AG04449 (cell line): ENCODE data around the gene VAC14.
A peak's percentile ranks its signal among the peaks of the same experiment; 100 is the strongest.

Experiments used
- CTCF ChIA-PET: fragments of 350-600 bp; formaldehyde crosslinking; extraction: SDS; loops from one replicate; lab custom pipeline; 2021; ENCODE audit warnings: antibody characterized with exemption; lab: Yijun Ruan, JAX
- POLR2A ChIA-PET: fragments of 400-600, 350-600 bp; formaldehyde crosslinking; extraction: SDS; loops from one replicate; lab custom pipeline; 2020; ENCODE audit warnings: antibody characterized with exemption, inconsistent platforms; lab: Yijun Ruan, JAX
- DNase-seq: peaks from one replicate; pipeline ENCODE4 v3.0.0-alpha.2; 2010; ENCODE audit warnings: low read depth, low spot score
- H3K4me3 ChIP-seq: 2 replicates; pipeline ENCODE4 v1.5.1; 2011; ENCODE audit warnings: low read depth, mild to moderate bottlenecking, control low read depth, low read length
- TF ChIP-seq, protein P1 (sequence below): IDR thresholded peaks from one replicate; pipeline ENCODE4 v1.5.1; 2011; ENCODE audit warnings: mild to moderate bottlenecking, moderate library complexity, low read length, control low read depth, inconsistent platforms; ENCODE audit not compliant: insufficient read depth; ENCODE audit errors: missing control alignments

VAC14 gene

DNA sequence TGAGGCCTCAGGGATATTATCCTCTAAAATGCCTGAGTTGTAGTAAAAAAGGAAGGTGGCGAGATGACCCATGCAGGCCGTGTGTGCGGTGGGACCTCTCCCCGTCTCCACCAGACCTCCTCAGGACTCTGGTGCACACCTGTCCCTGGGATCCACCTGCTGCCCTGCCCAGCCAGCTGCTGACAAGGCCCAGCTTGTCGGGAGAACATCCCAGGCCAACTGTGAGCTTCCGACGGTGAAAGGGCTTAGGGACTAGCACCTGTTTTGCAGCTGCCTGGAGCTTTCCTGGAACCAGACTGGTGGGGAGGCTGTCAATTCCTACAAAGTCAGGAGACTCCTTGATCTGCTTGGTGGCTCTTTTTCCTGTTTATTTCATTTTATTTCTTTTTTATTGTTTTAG lies 143.0 kb downstream of the VAC14 start:
- no peak overlapping the region for H3K4me3 ChIP-seq
- no peak for DNase-seq
- TF ChIP-seq, protein P1, sequence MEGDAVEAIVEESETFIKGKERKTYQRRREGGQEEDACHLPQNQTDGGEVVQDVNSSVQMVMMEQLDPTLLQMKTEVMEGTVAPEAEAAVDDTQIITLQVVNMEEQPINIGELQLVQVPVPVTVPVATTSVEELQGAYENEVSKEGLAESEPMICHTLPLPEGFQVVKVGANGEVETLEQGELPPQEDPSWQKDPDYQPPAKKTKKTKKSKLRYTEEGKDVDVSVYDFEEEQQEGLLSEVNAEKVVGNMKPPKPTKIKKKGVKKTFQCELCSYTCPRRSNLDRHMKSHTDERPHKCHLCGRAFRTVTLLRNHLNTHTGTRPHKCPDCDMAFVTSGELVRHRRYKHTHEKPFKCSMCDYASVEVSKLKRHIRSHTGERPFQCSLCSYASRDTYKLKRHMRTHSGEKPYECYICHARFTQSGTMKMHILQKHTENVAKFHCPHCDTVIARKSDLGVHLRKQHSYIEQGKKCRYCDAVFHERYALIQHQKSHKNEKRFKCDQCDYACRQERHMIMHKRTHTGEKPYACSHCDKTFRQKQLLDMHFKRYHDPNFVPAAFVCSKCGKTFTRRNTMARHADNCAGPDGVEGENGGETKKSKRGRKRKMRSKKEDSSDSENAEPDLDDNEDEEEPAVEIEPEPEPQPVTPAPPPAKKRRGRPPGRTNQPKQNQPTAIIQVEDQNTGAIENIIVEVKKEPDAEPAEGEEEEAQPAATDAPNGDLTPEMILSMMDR, result no peak
- ChIA-PET CTCF (interaction anchor here (8.7 kb wide), 1 partner anchor 113 kb away, joined by 80 read pairs; no protein-coding TSS in a partner anchor), POLR2A (no interaction called here)

DNA sequence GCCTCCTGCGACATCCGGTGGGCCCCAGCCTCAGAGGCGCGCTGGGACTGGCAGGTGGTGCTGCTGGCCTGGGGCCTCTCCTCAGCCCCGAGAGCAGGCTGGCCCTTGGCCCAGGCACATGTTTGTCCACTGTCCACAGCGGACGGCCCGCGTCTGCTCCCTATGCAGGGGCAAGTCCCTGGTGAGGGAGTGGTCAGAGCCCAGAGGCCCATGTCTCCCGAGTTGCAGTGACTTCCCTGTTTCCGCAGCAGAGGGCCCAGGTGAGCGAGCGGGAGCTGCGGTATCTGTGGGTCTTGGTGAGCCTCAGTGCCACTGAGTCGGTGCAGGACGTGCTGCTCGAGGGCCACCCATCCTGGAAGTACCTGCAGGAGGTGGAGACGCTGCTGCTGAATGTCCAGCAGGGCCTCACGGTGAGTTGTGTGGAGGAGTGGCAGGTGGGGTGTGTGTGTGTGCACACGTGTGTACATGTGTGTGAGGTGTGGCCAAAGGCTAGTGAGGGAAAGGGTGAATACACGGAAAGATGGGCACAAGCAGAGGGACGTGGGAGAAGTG lies 144.2 kb downstream of the VAC14 start:
- ChIA-PET POLR2A (no interaction called here), CTCF (interaction anchor here (1.0 to 8.7 kb wide), 2 partner anchors 11 to 114 kb away, joined by 3 to 80 read pairs; no protein-coding TSS in a partner anchor)
- H3K4me3 ChIP-seq, result no peak overlapping the region
- TF ChIP-seq, protein P1, result no peak
- no peak for DNase-seq

DNA sequence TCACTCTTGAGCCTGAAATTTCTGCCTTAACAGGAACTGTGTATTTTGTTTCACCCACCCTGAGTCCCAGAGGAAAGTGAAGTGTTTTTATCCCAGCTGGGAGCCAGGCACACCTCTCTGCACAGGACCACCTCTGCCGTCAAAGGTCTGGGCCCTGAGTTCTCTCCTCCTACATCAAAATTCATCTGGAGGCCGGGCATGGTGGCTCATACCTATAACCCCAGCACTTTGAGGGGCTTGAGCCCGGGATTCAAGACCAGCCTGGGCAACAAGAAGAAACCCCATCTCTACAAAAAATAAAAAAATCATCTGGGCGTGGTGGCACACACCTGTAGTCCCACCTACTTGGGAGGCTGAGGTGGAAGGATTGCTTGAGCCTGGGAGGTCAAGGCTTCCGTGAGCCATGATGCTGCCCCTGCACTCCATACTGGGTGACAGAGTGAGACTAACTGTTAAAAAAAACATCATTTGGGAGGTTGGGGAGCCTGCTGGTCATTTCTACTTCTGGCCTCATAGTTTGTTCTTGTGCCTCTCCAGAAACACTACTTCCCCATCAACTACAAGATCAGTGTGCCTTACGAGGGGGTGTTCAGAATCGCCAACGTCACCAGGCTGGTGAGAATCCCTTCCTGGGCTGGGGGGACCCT lies 144.8 kb downstream of the VAC14 start:
- no peak overlapping the region for H3K4me3 ChIP-seq
- no peak for DNase-seq
- ChIA-PET POLR2A (no interaction called here), CTCF (interaction anchor here (1.0 to 8.7 kb wide), 8 partner anchors 11 to 287 kb away, joined by 3 to 80 read pairs (median 30); no protein-coding TSS in a partner anchor)
- TF ChIP-seq, protein P1, result no peak

DNA sequence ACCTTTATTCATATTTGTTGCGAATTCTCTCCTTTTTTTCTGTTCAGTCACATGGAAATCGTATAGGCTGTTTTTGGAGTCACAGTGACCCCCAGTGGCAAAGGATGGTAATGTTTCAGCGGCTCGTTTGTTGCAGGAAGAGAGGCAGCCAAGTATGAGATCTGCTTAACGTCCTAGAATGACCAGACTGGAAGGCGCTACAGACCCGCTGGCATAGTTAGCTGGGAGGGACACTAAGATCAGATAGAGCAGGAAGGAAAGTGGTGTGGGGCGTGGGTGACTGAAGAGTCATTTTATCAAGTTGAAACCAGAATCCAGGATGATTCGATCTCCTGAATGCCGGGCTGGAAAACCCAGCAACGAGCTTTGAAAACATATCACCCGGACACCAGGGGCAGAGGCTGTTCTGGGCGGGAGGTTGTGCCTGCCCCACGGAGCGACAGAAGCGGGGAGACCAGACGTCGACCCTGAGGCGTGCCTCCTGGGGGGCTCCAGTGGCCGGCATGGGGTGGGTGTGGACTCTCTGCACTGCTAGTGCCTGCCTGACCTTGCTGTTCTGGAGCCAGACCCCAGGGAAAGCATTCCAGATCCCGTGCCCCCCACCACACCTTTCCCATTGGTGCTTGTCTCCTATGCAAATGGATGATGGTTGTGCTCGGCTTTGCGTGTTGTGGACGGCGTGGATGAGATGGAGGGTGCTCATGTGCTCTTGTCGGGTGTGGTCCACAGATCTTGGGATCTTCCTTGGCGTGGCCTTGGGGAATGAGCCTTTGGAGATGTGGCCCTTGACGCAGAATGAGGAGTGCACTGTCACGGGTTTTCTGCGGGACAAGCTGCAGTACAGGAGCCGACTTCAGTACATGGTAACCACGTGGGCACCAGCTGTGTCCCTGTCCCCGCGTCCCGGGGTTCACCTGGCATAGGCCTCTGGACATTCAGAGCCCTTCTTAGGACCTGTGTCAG lies 146.9 kb downstream of the VAC14 start:
- ChIA-PET CTCF (interaction anchor here (0.7 to 8.7 kb wide), 48 partner anchors 8 to 495 kb away, joined by 3 to 126 read pairs (median 6); partner anchors contain the start of gene COG4), POLR2A (interaction anchor here (1.0 kb wide), 1 partner anchor 273 kb away, joined by 3 read pairs; no protein-coding TSS in a partner anchor)
- TF ChIP-seq, protein P1, result peak; percentile 66
- no peak for DNase-seq
- peak overlapping the region; percentile 43 for H3K4me3 ChIP-seq

DNA sequence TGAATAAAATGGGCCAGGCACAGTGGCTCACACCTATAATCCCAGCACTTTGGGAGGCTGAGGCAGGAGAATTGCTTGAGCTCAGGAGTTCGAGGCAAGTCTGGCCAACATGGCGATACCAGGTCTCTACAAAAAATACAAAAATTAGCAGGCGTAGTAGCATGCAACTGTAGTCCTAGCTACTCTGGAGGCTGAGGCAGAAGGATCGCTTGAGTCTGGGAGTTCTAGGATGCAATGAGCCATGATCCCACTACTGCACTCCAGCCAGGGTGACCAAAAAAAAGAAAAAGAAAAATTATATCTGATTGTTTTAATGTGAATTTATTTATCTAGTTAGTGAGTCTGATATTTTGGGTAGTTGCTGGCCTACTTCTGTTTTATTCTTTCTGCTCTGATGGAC lies 147.6 kb downstream of the VAC14 start:
- TF ChIP-seq, protein P1, result no peak
- no peak overlapping the region for H3K4me3 ChIP-seq
- DNase-seq, result no peak
- CTCF ChIA-PET, result interaction anchor here (0.7 to 8.7 kb wide), 47 partner anchors 9 to 494 kb away, joined by 3 to 126 read pairs (median 5); partner anchors contain the start of gene COG4
- POLR2A ChIA-PET, result interaction anchor here (1.0 kb wide), 1 partner anchor 272 kb away, joined by 3 read pairs; no protein-coding TSS in a partner anchor
